Measurements from ENCODE around the gene LTF.

LTF gene

DNA sequence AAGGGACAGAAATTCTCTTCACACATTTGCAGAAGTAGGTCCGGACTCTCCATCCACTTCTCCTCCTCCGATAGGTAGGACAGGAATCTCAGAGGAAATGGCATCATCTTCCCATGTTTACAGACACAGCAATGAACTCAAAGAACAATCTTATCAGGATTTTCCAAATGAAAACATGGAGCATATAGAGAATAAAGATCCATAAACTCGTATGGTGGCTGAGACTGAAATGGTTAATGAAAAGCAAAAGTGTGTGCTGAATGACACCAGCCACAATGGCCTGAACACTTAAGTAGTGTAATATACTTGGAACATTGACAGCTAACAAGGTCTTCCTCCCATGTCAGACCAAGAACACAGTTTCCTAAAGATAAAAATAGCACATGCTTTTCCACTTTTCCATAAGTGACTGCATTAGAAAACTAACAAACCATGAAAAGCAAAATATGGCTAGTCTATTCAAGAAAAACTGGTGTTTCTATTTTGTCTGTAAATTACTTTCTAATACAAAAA is 51.9 kb downstream of the LTF start (continued):
- TF ChIP-seq ZNF561 (tag by site-specific recombination; IDR thresholded peaks at IDR 0.05; ENCODE audit: borderline replicate concordance) (no peak), ZNF768 (tag by site-specific recombination; IDR thresholded peaks at IDR 0.05) (no peak), ZNF555 (tag by site-specific recombination; conservative IDR thresholded peaks at IDR 0.05) (no peak), ZXDB (tag by site-specific recombination; IDR thresholded peaks at IDR 0.05) (no peak), ZNF623 (tag by site-specific recombination; IDR thresholded peaks at IDR 0.05) (no peak)
- TF ChIP-seq, protein P1, sequence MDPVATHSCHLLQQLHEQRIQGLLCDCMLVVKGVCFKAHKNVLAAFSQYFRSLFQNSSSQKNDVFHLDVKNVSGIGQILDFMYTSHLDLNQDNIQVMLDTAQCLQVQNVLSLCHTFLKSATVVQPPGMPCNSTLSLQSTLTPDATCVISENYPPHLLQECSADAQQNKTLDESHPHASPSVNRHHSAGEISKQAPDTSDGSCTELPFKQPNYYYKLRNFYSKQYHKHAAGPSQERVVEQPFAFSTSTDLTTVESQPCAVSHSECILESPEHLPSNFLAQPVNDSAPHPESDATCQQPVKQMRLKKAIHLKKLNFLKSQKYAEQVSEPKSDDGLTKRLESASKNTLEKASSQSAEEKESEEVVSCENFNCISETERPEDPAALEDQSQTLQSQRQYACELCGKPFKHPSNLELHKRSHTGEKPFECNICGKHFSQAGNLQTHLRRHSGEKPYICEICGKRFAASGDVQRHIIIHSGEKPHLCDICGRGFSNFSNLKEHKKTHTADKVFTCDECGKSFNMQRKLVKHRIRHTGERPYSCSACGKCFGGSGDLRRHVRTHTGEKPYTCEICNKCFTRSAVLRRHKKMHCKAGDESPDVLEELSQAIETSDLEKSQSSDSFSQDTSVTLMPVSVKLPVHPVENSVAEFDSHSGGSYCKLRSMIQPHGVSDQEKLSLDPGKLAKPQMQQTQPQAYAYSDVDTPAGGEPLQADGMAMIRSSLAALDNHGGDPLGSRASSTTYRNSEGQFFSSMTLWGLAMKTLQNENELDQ (tag by site-specific recombination; IDR thresholded peaks at IDR 0.05; ENCODE audit: low read depth), result no peak

DNA sequence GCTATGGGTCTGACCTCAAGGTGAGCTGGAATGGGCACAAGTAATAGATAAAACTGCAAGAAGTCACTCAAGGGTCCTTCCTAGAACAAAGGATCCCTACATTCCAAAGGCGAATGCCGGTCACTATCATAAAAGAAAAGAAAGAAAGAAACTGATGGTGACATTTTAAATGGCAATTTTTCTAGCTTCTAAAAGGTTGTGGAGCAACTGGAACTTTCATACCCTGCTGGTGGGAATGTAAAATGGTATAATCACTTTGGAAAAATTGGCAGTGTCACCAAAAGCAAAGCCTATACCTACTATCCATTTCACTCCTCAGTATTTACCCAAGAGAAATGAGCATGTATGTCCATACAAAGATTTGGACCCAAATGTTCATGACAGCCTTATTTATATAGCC is 53.4 kb downstream of the LTF start:
- Histone ChIP-seq H3K4me3 (ENCODE audit: low read depth, low read length) (no peak overlapping the region), H3K36me3 (ENCODE audit: control insufficient read depth in 2 of 2, insufficient read depth in 1 of 2, low read length in 2 of 2) (no peaks in the 10 kb centered on the region), H3K4me1 (ENCODE audit: control insufficient read depth, insufficient read depth, low read length) (no peaks in the 10 kb centered on the region), H3K27ac (ENCODE audit: extremely low read depth, low read depth, low read length) (no peak overlapping the region), H3K9me3 (ENCODE audit: control insufficient read depth, insufficient read depth, low read depth, low read length) (no peaks in the 10 kb centered on the region)
- no peak for TF ChIP-seq ZNF560 (tag by site-specific recombination; IDR thresholded peaks at IDR 0.05; ENCODE audit: borderline replicate concordance)
- no peak for TF ChIP-seq ZNF19 (tag by site-specific recombination; IDR thresholded peaks at IDR 0.05; ENCODE audit: low read depth)
- TF ChIP-seq SP2 (tag by site-specific recombination; IDR thresholded peaks at IDR 0.05), result no peak
- TF ChIP-seq OVOL3 (tag by site-specific recombination; IDR thresholded peaks at IDR 0.05), result no peak
- TF ChIP-seq ZNF248 (tag by site-specific recombination; IDR thresholded peaks at IDR 0.05), result no peak
- TF ChIP-seq, protein P2, sequence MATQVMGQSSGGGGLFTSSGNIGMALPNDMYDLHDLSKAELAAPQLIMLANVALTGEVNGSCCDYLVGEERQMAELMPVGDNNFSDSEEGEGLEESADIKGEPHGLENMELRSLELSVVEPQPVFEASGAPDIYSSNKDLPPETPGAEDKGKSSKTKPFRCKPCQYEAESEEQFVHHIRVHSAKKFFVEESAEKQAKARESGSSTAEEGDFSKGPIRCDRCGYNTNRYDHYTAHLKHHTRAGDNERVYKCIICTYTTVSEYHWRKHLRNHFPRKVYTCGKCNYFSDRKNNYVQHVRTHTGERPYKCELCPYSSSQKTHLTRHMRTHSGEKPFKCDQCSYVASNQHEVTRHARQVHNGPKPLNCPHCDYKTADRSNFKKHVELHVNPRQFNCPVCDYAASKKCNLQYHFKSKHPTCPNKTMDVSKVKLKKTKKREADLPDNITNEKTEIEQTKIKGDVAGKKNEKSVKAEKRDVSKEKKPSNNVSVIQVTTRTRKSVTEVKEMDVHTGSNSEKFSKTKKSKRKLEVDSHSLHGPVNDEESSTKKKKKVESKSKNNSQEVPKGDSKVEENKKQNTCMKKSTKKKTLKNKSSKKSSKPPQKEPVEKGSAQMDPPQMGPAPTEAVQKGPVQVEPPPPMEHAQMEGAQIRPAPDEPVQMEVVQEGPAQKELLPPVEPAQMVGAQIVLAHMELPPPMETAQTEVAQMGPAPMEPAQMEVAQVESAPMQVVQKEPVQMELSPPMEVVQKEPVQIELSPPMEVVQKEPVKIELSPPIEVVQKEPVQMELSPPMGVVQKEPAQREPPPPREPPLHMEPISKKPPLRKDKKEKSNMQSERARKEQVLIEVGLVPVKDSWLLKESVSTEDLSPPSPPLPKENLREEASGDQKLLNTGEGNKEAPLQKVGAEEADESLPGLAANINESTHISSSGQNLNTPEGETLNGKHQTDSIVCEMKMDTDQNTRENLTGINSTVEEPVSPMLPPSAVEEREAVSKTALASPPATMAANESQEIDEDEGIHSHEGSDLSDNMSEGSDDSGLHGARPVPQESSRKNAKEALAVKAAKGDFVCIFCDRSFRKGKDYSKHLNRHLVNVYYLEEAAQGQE (tag by site-specific recombination; IDR thresholded peaks at IDR 0.05), result no peak
- no peak for TF ChIP-seq ZNF510 (tag by site-specific recombination; IDR thresholded peaks at IDR 0.05; ENCODE audit: insufficient replicate concordance)
- no peak for TF ChIP-seq ZNF10 (tag by site-specific recombination; IDR thresholded peaks at IDR 0.05)
- TF ChIP-seq TRIM28 (IDR thresholded peaks at IDR 0.05; ENCODE audit: borderline replicate concordance, low read length), result no peak
- TF ChIP-seq ZNF501 (tag by site-specific recombination; IDR thresholded peaks at IDR 0.05), result no peak
- TF ChIP-seq, protein P3, sequence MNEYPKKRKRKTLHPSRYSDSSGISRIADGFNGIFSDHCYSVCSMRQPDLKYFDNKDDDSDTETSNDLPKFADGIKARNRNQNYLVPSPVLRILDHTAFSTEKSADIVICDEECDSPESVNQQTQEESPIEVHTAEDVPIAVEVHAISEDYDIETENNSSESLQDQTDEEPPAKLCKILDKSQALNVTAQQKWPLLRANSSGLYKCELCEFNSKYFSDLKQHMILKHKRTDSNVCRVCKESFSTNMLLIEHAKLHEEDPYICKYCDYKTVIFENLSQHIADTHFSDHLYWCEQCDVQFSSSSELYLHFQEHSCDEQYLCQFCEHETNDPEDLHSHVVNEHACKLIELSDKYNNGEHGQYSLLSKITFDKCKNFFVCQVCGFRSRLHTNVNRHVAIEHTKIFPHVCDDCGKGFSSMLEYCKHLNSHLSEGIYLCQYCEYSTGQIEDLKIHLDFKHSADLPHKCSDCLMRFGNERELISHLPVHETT (tag by site-specific recombination; IDR thresholded peaks at IDR 0.05), result no peak
- TF ChIP-seq, protein P4, sequence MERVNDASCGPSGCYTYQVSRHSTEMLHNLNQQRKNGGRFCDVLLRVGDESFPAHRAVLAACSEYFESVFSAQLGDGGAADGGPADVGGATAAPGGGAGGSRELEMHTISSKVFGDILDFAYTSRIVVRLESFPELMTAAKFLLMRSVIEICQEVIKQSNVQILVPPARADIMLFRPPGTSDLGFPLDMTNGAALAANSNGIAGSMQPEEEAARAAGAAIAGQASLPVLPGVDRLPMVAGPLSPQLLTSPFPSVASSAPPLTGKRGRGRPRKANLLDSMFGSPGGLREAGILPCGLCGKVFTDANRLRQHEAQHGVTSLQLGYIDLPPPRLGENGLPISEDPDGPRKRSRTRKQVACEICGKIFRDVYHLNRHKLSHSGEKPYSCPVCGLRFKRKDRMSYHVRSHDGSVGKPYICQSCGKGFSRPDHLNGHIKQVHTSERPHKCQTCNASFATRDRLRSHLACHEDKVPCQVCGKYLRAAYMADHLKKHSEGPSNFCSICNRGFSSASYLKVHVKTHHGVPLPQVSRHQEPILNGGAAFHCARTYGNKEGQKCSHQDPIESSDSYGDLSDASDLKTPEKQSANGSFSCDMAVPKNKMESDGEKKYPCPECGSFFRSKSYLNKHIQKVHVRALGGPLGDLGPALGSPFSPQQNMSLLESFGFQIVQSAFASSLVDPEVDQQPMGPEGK (tag by site-specific recombination; IDR thresholded peaks at IDR 0.05), result no peak
- TF ChIP-seq ZNF140 (tag by site-specific recombination; IDR thresholded peaks at IDR 0.05), result no peak
- TF ChIP-seq ZNF354C (tag by site-specific recombination; IDR thresholded peaks at IDR 0.05; ENCODE audit: borderline replicate concordance, low read depth), result no peak
- TF ChIP-seq ZNF174 (tag by site-specific recombination; IDR thresholded peaks at IDR 0.05), result no peak
- TF ChIP-seq ZNF157 (tag by site-specific recombination; IDR thresholded peaks at IDR 0.05), result no peak
- TF ChIP-seq ZNF555 (tag by site-specific recombination; conservative IDR thresholded peaks at IDR 0.05), result no peak
- no peak for TF ChIP-seq SP3 (tag by site-specific recombination; IDR thresholded peaks at IDR 0.05)
- ChIA-PET POLR2A (no interaction called here), CTCF (interaction anchor here (0.9 kb wide), 1 partner anchor 14 kb away, joined by 4 read pairs; no protein-coding TSS in a partner anchor)
